Progenitor cell of endocrine pancreas (in vitro differentiated cells): Measurements from ENCODE around the gene ADCY10. TPM values are rescaled to one million over a fixed set of nuclear protein-coding genes. Genes with fewer than 3 reads are reported as not detected.
"Not testable (repeated sequence)": the region's sequence is repeated elsewhere in the genome, so short reads cannot be mapped to it uniquely, and the experiment has no call there.

Experiments used
- DNase-seq: peaks from one replicate; pipeline ENCODE4 v3.0.0; 2021; ENCODE audit warnings: low spot score; ENCODE audit not compliant: unreplicated experiment
- H3K27ac Mint-ChIP-seq: 2 replicates; pipeline ENCODE4 v1.8.0; 2021; ENCODE audit warnings: mild to moderate bottlenecking, moderate library complexity, mixed read lengths
- H3K27me3 Mint-ChIP-seq: 2 replicates; pipeline ENCODE4 v1.8.0; 2021; ENCODE audit warnings: mixed read lengths
- H3K36me3 Mint-ChIP-seq: 2 replicates; pipeline ENCODE4 v1.8.0; 2022; ENCODE audit warnings: mixed read lengths; ENCODE audit not compliant: insufficient read depth
- H3K4me1 Mint-ChIP-seq: 2 replicates; pipeline ENCODE4 v1.8.0; 2021; ENCODE audit warnings: low read depth, mixed read lengths
- H3K4me3 Mint-ChIP-seq: 2 replicates; pipeline ENCODE4 v1.8.0; 2021; ENCODE audit warnings: low read depth, mild to moderate bottlenecking, moderate library complexity, mixed read lengths
- H3K9me3 Mint-ChIP-seq: 2 replicates; pipeline ENCODE4 v1.8.0; 2021; ENCODE audit warnings: low read depth, mixed read lengths
- total RNA-seq: library from RNA; stranded (reverse); gene quantifications from 2 replicates; pipeline ENCODE4 v1.2.1, GENCODE V29; 2021
- TF ChIP-seq, protein P1 (sequence below): fragments of 200-600 bp; sonication (generic); IDR thresholded peaks from one replicate; pipeline ENCODE4 v1.5.0; 2021; ENCODE audit warnings: antibody characterized with exemption, mild to moderate bottlenecking; ENCODE audit not compliant: unreplicated experiment

ADCY10 gene
- total RNA-seq, 1 donor from 2014 or later: 0.60 TPM

- peak overlapping the region; percentile 46 for H3K27ac Mint-ChIP-seq
- no peaks in the 10 kb centered on the region for H3K27me3 Mint-ChIP-seq
- H3K4me3 Mint-ChIP-seq: peak overlapping the region; percentile 98
- no peaks in the 10 kb centered on the region for H3K36me3 Mint-ChIP-seq
- H3K9me3 Mint-ChIP-seq: no peaks in the 10 kb centered on the region
- TF ChIP-seq, protein P1, sequence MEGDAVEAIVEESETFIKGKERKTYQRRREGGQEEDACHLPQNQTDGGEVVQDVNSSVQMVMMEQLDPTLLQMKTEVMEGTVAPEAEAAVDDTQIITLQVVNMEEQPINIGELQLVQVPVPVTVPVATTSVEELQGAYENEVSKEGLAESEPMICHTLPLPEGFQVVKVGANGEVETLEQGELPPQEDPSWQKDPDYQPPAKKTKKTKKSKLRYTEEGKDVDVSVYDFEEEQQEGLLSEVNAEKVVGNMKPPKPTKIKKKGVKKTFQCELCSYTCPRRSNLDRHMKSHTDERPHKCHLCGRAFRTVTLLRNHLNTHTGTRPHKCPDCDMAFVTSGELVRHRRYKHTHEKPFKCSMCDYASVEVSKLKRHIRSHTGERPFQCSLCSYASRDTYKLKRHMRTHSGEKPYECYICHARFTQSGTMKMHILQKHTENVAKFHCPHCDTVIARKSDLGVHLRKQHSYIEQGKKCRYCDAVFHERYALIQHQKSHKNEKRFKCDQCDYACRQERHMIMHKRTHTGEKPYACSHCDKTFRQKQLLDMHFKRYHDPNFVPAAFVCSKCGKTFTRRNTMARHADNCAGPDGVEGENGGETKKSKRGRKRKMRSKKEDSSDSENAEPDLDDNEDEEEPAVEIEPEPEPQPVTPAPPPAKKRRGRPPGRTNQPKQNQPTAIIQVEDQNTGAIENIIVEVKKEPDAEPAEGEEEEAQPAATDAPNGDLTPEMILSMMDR: no peak
- no peak for DNase-seq
- peaks cover 34% of the 10 kb centered on the region for H3K4me1 Mint-ChIP-seq
Measured at GRCh38 chr1:167933788-167934187, 19.9 kb upstream of the ADCY10 start.

DNA sequence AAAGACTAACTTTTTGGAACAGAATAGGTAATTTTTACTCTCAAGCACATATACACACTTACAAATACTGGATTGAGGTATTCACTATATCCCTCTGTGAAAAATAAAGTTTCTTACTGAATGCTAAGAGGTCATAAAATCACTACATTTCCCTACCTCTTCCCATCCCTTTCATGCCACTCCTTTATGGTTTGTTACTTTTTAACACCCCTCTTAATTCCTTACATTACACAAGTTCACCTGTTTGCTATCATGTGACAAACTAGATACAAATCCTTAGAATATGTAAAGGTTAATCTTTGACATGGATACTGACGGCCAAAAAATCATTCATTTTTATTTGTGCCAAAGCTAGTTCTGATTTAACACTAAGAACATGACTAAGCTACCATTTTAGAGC is 15.8 kb upstream of the ADCY10 start:
- no peaks in the 10 kb centered on the region for H3K9me3 Mint-ChIP-seq
- TF ChIP-seq, protein P1: no peak
- H3K36me3 Mint-ChIP-seq: no peaks in the 10 kb centered on the region
- H3K27ac Mint-ChIP-seq: peak overlapping the region; percentile 71
- no peak for DNase-seq
- no peak overlapping the region for H3K4me3 Mint-ChIP-seq
- no peaks in the 10 kb centered on the region for H3K27me3 Mint-ChIP-seq
- peaks cover 51% of the 10 kb centered on the region for H3K4me1 Mint-ChIP-seq

DNA sequence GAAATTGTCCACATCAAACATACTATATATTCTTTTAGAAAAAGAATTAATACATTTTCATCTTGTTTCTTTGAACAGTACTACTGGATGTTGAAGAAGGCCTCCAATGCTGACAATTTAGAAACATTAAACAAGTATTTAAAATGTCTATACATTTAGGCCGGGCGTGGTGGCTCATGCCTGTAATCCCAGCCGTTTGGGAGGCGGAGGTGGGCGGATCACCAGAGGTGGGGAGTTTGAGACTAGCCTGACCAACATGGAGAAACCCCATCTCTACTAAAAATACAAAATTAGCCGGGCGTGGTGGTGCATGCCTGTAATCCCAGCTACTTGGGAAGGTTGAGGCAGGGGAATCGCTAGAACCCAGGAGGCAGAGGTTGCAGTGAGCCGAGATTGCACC is 15.0 kb upstream of the ADCY10 start:
- H3K9me3 Mint-ChIP-seq, DNase-seq, H3K36me3 Mint-ChIP-seq, H3K4me3 Mint-ChIP-seq, H3K27me3 Mint-ChIP-seq, H3K27ac Mint-ChIP-seq: not testable (repeated sequence)
- peaks cover 44% of the 10 kb centered on the region for H3K4me1 Mint-ChIP-seq

DNA sequence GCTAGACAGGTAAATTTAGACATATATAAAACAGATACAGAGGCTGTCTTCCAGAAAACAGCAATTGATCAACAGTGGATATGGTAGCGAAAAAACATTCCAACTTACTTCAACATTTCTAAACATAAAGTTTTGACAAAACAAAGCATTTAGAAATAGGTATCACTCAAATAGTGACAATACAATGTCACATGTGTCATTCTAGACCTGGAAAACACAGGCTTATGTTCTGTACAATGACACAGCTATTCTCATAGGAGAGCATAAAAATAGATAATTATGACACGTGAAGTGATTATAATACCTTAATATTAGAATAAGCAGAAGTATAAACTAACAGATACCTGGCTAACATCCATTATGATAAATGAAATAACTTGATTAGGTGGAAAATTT is 14.5 kb upstream of the ADCY10 start:
- no peaks in the 10 kb centered on the region for H3K27me3 Mint-ChIP-seq
- no peak for DNase-seq
- TF ChIP-seq, protein P1: no peak
- peak overlapping the region; percentile 65 for H3K4me3 Mint-ChIP-seq
- no peaks in the 10 kb centered on the region for H3K36me3 Mint-ChIP-seq
- H3K4me1 Mint-ChIP-seq: peaks cover 43% of the 10 kb centered on the region
- peak overlapping the region; percentile 37 for H3K27ac Mint-ChIP-seq
- H3K9me3 Mint-ChIP-seq: no peaks in the 10 kb centered on the region

GRCh38 chr1:167927046-167927754 is 13.3 kb upstream of the ADCY10 start:
- peak overlapping the region; percentile 87 for H3K27ac Mint-ChIP-seq
- peaks cover 51% of the 10 kb centered on the region for H3K4me1 Mint-ChIP-seq
- H3K36me3 Mint-ChIP-seq: peaks cover 10% of the 10 kb centered on the region
- no peaks in the 10 kb centered on the region for H3K9me3 Mint-ChIP-seq
- peak overlapping the region; percentile 65 for H3K4me3 Mint-ChIP-seq
- TF ChIP-seq, protein P1: no peak
- no peak for DNase-seq
- no peaks in the 10 kb centered on the region for H3K27me3 Mint-ChIP-seq

DNA sequence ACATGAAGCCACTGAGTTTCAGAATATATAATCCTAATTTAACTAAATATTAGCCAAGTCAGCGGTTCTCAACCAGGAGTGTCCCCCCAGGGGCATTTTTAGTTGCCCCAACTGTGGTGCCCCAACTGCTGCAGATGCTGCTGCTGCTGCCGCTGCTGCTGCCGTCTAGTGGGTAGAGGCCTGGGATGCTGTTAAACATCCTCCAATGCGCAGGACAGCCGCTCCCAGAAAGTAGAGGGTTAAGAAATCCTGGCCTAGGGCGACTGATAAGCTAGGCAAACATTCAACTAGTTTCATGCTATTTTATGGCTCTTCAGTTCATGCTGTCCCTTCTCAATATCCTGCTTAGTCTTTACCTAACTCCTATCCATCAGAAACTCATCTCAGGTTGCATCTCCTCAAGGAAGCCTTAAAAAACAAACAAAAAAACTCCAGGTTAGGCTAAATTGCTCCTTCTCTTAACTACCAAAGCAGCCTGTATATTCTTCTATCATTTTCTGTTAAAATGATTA is 12.6 kb upstream of the ADCY10 start:
- H3K4me1 Mint-ChIP-seq: peaks cover 54% of the 10 kb centered on the region
- H3K27ac Mint-ChIP-seq: peak overlapping the region; percentile 87
- no peak for DNase-seq
- H3K27me3 Mint-ChIP-seq: no peaks in the 10 kb centered on the region
- H3K4me3 Mint-ChIP-seq: peak overlapping the region; percentile 65
- peaks cover 10% of the 10 kb centered on the region for H3K36me3 Mint-ChIP-seq
- H3K9me3 Mint-ChIP-seq: no peaks in the 10 kb centered on the region
- TF ChIP-seq, protein P1: peak; percentile 38
